Skeletal muscle cell (primary cell): ENCODE data around the gene NAA30.

ENCODE experiments used
- DNase-seq: peaks from one replicate; pipeline ENCODE4 v3.0.0-alpha.2; 2010; ENCODE audit warnings: low read depth
- H3K4me3 ChIP-seq: 2 replicates; pipeline ENCODE4 v1.5.1; 2011; ENCODE audit warnings: low read depth, mild to moderate bottlenecking, control low read depth, low read length, moderate library complexity

Gene NAA30

GRCh38 chr14:57391517-57392195 is 1.3 kb downstream of the NAA30 start:
- peak overlapping the region; percentile 80 for H3K4me3 ChIP-seq
- no peak for DNase-seq

- H3K4me3 ChIP-seq: peak overlapping the region; percentile 80
Measured at GRCh38 chr14:57392830-57393229, 2.4 kb downstream of the NAA30 start.

GRCh38 chr14:57400556-57401494 is 10.4 kb downstream of the NAA30 start:
- DNase-seq: no peak

More at GRCh38 chr14:57392830-57393229, 2.4 kb downstream of the NAA30 start:
- no peak for DNase-seq

GRCh38 chr14:57401501-57401900 is 11.1 kb downstream of the NAA30 start:
- no peak overlapping the region for H3K4me3 ChIP-seq
- DNase-seq: no peak

More at GRCh38 chr14:57400556-57401494, 10.4 kb downstream of the NAA30 start:
- no peak overlapping the region for H3K4me3 ChIP-seq

GRCh38 chr14:57402173-57402852 is 11.9 kb downstream of the NAA30 start:
- no peak for DNase-seq
- H3K4me3 ChIP-seq: no peak overlapping the region

- DNase-seq: no peak
Measured at GRCh38 chr14:57403521-57403864, 13.1 kb downstream of the NAA30 start.

GRCh38 chr14:57405562-57405961 is 15.2 kb downstream of the NAA30 start:
- no peak overlapping the region for H3K4me3 ChIP-seq
- no peak for DNase-seq

More at GRCh38 chr14:57403521-57403864, 13.1 kb downstream of the NAA30 start:
- no peak overlapping the region for H3K4me3 ChIP-seq

DNA sequence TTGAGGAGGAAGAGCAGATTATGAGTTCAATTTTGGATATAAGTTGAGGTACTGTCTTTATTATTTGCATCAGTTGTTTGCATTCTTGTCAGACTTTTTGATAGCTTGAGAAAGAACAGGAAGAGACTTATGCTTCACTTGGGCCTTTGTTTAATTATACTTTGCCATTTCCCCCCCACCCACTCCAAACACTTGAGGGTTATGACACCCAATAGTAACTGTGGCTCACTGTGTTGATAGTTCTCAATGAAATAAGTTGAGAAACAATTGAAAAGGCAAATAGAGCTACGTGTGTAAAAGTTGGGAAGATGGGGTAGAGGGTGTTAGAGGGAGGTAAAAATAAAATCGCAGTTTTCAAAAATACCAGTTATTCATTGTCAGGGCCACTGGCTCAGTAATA is 17.7 kb downstream of the NAA30 start:
- no peak overlapping the region for H3K4me3 ChIP-seq
- no peak for DNase-seq

DNA sequence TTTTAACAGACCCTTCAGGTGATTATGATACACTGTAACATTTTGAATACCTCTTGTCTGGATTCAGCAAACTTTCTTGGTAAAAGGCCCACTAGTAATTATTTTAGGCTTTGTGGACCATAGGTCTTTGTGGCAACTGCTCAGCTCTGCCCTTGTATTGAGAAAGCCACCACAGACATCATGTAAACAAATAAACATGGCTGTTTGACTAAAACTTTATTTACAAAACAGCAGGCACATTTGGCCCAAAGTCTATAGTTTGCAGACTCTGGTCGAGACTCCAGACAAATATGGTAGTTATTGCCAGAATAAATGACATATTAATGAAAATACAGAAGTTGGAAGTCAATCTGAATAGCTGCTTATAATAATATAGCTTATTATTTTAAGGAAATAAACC is 18.2 kb downstream of the NAA30 start:
- no peak for DNase-seq

DNA sequence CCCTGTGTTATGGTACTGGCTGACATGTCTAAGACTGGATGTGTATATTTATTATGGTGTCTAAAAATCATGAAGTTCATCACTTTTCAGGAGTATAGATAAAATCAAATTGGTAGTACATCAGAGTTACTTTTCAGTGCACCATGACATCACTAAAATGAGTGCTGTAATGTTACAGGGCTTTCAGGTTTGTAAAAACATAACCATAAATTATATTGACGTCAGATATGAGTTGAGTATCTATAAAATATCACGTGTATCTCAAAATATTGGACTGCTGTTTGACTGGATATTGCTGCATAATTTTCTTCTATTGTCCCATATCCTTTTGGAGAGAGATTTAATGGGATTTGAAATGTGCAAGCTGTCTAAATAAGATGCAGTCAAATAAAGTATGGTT is 22.0 kb downstream of the NAA30 start:
- DNase-seq: no peak
- no peak overlapping the region for H3K4me3 ChIP-seq

More for the DNA sequence above, 18.2 kb downstream of the NAA30 start:
- H3K4me3 ChIP-seq: no peak overlapping the region

DNA sequence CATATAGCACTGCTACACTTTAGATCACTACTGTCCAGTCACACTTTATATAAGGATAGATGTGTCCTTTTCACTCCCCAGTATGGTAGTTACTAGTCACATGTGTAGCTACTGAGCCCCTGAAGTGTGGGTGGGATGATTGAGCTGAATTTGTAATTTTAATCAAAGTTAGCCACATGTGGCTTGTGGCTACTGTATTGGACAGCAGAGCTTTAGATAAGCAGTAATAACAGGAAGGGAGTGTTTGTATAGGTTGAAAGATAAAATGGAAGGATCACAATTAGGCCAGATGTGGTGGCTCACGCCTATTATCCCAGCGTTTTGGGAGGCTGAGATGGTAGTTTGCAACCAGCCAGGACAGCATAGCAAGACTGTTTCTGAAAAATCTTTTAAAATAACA is 23.5 kb downstream of the NAA30 start:
- no peak for DNase-seq
- H3K4me3 ChIP-seq: no peak overlapping the region

GRCh38 chr14:57417228-57417627 is 26.8 kb downstream of the NAA30 start:
- DNase-seq: no peak
- H3K4me3 ChIP-seq: no peak overlapping the region

GRCh38 chr14:57418999-57419398 is 28.6 kb downstream of the NAA30 start:
- H3K4me3 ChIP-seq: no peak overlapping the region
- no peak for DNase-seq

DNA sequence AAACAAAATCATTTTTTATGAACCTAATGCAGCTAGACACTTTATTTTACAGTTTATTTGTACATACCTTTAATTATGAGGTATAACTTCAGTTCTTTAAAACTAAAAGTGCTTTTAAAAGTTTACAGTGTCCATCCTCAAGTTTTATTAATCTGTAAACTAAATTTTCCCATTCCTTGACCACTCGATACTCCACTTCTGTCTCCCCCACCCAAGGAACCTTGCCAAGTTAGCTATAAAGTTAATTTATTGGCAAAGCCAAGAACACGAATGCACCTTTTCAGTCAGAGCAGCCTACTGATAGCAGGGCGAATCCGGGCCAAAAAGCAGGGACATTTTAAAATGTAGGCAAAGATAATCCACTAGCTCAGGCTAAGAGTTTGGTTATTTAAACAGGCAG is 29.6 kb downstream of the NAA30 start:
- no peak overlapping the region for H3K4me3 ChIP-seq
- no peak for DNase-seq

DNA sequence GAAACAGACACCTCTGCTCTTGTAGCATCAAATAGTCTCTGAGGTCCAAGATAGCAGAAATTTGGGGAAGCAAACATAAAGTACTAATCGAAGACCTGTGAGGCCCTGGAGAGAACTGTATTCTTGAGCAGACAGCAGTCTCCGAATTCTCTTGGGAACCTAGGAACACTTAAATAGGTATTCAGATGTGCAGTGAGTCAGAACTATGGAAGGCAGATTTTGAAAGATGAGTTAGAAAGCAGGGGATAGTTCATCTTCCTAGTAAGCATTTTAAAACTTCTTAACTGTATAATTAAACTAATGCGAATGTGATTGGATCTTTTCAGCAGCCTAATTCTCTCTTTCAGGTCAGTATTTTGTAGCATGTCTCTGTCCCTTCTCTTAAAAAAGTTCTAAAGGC is 30.6 kb downstream of the NAA30 start:
- peak; percentile 22 for DNase-seq
- H3K4me3 ChIP-seq: no peak overlapping the region

- DNase-seq: no peak
- no peak overlapping the region for H3K4me3 ChIP-seq
Measured at GRCh38 chr14:57435923-57436322, 45.5 kb downstream of the NAA30 start.

DNA sequence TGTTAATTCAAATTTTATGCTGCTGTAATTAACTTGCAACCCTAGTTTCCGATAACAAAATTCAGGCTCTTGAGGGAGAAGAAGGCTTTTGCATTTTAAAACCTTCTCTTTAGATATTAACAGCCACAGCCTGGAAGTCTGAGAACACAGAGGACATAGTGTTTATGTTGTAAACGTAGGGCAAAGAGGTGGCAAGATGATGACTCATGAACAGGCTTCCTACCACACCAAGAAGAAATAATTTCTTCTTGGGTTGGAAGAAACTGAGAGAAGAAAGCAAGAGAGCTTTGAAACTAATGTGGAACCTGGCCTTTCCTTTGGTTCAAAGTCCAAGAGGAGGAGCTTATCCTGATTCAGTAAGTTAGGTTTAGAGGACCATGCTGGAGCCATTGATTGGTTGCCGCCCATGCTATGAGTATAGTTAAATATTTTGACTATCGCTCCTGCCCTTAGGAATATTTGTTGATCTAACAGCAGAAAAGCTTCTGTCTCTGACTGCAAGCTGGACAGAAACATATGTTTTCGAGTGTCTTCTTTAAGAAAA is 71.5 kb downstream of the NAA30 start:
- no peak overlapping the region for H3K4me3 ChIP-seq
- DNase-seq: no peak

DNA sequence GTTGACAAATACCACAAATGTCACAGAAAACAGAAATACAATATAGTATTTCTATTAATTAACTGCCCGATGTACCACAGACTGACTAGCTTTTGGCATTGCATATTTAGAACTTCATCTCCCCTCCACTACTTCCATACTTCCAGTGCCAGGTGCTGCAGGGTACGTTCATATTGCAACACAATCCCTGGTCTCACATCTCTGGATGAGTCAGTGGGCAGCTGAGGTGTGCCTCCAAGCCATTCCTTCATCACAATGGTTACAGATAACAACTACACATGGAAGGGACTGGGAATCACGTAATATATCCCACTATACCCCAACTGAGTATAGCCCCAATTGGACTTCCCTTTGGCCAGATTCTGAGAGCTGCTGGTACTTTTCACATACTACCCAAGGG is 72.2 kb downstream of the NAA30 start:
- no peak for DNase-seq
- no peak overlapping the region for H3K4me3 ChIP-seq

DNA sequence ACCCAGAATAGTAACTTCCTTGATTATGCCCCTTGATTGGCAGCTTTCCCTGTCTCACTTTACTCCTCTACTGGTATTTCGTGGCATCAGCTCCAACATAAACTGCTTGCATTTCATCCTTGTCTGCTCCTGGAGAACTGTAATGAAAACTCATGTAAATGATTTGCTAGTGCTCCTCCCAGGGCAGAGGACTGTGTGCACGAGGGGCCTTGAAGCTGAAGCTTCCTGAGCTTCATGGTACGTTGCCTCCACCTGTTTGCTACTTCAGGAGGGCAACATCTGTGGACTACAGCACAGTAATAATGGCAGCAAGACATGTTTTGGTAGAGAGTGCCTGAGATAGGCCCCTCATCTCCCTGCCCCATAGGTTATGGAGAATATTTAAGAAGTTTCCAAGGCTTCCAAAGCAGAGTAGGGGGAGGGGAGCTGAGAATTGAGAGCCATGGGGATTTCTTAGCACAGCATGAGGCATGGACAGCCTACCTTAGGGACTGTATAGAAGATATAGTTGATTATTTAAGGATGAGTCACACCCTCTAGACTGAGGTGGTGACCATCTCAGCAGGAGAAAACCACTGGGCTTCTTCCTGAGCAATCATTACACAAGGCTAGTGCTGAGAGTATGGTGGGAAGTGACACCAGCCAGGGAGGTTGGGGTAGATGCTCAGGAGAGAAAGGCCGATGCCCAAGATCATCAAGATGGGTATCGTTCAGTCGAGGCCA is 73.8 kb downstream of the NAA30 start:
- DNase-seq: no peak
- no peak overlapping the region for H3K4me3 ChIP-seq
